Right lobe of liver (tissue), 6 donors: ENCODE results near the gene ID2. TPM values are rescaled to one million over a fixed set of nuclear protein-coding genes. Genes with fewer than 3 reads are reported as not detected.

Source experiments
- ATAC-seq, 4 donors: fragments of 200-7000 bp; cut with Tn5 transposase; one replicate each; pipeline ENCODE4 v1.9.1; 2020; ENCODE audit warnings: mild to moderate bottlenecking in 4 of 4, moderate library complexity in 4 of 4
- DNase-seq, 3 donors: peaks; one replicate each; pipeline ENCODE4 v3.0.0-alpha.2; 2020
- H3K27ac ChIP-seq, 3 donors: fragments of 200-600 bp; one replicate each; pipeline ENCODE4 v1.8.0; 2022
- H3K27me3 ChIP-seq, 2 donors: fragments of 200-600 bp; one replicate each; pipeline ENCODE4 v1.8.0; 2022
- H3K36me3 ChIP-seq, 4 donors: fragments of 200-600 bp; sonication (generic) in 1 of 4; one replicate each; pipeline versions ENCODE4 v1.5.1 to v1.8.0; 2017 to 2022; ENCODE audit warnings: control low read depth in 1 of 4
- H3K4me1 ChIP-seq, 4 donors: fragments of 200-600 bp; sonication (generic) in 1 of 4; one replicate each; pipeline versions ENCODE4 v1.5.1 to v1.8.0; 2017 to 2022; ENCODE audit warnings: control low read depth in 1 of 4
- H3K4me3 ChIP-seq, 3 donors: fragments of 200-600 bp; one replicate each; pipeline ENCODE4 v1.8.0; 2022
- H3K9me3 ChIP-seq, 4 donors: fragments of 200-600 bp; sonication (generic) in 1 of 4; one replicate each; pipeline versions ENCODE4 v1.5.1 to v1.8.0; 2017 to 2022; ENCODE audit warnings: control low read depth in 1 of 4
- CTCF ChIP-seq, 4 donors: fragments of 200-600 bp in 3 of 4; fragments of 450-650 bp in 1 of 4; IDR thresholded peaks; one replicate each; pipeline versions ENCODE4 v1.5.1 to v1.8.0; 2016 to 2022; ENCODE audit warnings: antibody characterized with exemption in 4 of 4, mild to moderate bottlenecking in 2 of 4
- POLR2A ChIP-seq: fragments of 450-650 bp; IDR thresholded peaks from one replicate; pipeline ENCODE4 v1.6.1; 2017; ENCODE audit warnings: antibody characterized with exemption, mild to moderate bottlenecking
- WGBS: methylation state at CpG from one replicate; pipeline ENCODE4 v1.1.6; 2018; ENCODE audit warnings: low coverage, low lambda C conversion rate; ENCODE audit not compliant: insufficient coverage; ENCODE audit errors: missing lambda C conversion rate; 5-methylcytosine and 5-hydroxymethylcytosine counted together
- intact Hi-C, 2 donors: fragments of 100-400 bp; cut with DNase I; formaldehyde crosslinking; loops; one replicate each; pipeline versions ENCODE4 v1.11.2 to v1.14.1; 2022
- total RNA-seq, 6 experiments: library from RNA; depleted of rRNA in 2 of 6; stranded (reverse); fragments of >200 nt in 2 of 6; fragmentation: NEBNext Ultra II Directional in 3 of 6; extraction: Animal tissue kit (Norgen Biotek cat#: 25700) in 3 of 6; gene quantifications; one replicate each; pipeline versions ENCODE4 v1.1.0 to v1.2.4, GENCODE V29; 2016 to 2023
- donor health status: DM: no; HTN: yes; CAD: no.
- donor health status: DM: no; HTN: no; CAD: no.
- donor health status: DM: no; HTN: no; CAD: no.
- donor health status: DM: no; HTN: yes; CAD: no.
- donor health status: DM: no; HTN: yes; CAD: no.

ID2 gene
- total RNA-seq, 6 experiments from 2014 or later: 103 to 520 (median 191) TPM

DNA sequence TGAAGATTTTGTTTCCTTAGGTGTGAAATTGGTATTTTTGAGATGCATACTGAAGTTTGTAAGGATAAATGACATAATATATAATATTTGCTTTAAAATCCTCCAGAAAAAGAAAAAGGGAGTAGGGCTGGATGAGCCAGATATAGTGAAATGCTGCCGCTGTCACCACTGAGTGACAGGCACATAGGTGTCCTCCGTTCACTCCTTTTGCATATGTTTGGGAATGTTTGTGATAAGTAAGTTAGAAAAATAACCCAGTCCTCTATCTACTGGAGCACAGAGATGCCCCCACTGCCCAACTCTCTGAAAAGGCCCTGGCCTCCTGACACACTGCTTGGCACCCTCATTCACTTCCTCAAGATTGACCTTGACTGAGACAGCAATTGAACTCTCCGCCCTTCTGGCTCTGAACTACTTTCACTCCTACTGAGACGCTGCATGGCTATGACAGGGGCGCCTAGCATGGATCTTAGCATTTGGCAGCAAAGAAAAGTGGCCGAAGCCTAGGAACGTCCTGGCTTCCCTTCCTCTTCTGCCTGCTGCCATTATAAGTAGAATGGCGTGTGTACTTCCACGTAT lies 10.1 kb downstream of the ID2 start:
- TF ChIP-seq CTCF (IDR thresholded peaks at IDR 0.05): no peak
- no peak for TF ChIP-seq POLR2A
- Histone ChIP-seq H3K27me3 (no peaks in the 10 kb centered on the region), H3K4me1 (peaks cover 0 to 4% (median 0%) of the 10 kb centered on the region in 4 donors), H3K9me3 (no peaks in the 10 kb centered on the region), H3K4me3 (no peak overlapping the region), H3K36me3 (no peaks in the 10 kb centered on the region), H3K27ac (no peak overlapping the region)
- DNase-seq: no peak
- intact Hi-C loops: no loop called here
- ATAC-seq: no peak
- 98% methylated on average over 7 of the region's 9 CpGs for WGBS

- no peak for DNase-seq
- no peak overlapping the region for H3K4me3 ChIP-seq
- no peaks in the 10 kb centered on the region for H3K27me3 ChIP-seq
- H3K36me3 ChIP-seq: no peaks in the 10 kb centered on the region
- intact Hi-C loops: no loop called here
- H3K9me3 ChIP-seq: no peaks in the 10 kb centered on the region
- no peak for TF ChIP-seq CTCF (IDR thresholded peaks at IDR 0.05)
- WGBS: 24% methylated on average over 7 of the region's 7 CpGs
- peaks cover 0 to 4% (median 0%) of the 10 kb centered on the region in 4 donors for H3K4me1 ChIP-seq
- no peak overlapping the region for H3K27ac ChIP-seq
- no peak for ATAC-seq
These were observed 10.9 kb downstream of the ID2 start for GRCh38 chr2:8692783-8693156.

DNA sequence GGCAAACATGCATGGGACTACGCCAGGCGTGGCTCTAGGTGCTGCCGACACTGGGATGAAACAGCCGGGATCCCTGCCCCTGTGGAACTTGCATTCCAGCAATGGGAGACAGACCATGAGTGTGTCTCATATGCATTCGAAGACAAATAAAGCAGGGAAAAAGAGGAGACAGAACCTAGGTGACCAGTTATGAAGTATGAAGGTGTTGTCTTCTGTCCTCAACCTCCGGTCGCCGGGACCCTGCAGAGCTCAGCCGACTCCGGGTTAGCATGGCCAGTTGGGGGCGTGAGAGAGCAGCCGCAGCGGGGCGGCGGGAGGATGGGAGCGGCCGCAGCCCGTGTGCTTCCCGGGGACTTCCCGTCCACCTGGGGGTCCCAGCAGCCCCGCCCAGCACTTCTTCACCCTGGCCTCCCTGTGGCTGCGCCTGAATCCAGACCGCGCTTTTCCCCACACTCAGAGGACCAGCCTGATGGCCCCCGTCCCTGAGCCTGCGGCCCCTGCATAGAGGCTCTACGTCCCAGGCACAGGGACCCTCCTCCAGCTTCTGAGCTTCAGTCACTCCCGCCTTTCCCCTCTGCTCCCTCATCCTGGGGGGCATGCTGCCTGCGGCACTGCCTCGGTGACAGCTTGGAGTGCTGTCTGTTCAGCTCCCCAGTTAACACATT lies 11.4 kb downstream of the ID2 start:
- H3K4me3 ChIP-seq: peak overlapping the region in 1 of 3 donors; percentile 27
- no peaks in the 10 kb centered on the region for H3K36me3 ChIP-seq
- H3K27me3 ChIP-seq: no peaks in the 10 kb centered on the region
- no peak overlapping the region for H3K27ac ChIP-seq
- H3K9me3 ChIP-seq: no peaks in the 10 kb centered on the region
- peaks cover 0 to 4% (median 0%) of the 10 kb centered on the region in 4 donors for H3K4me1 ChIP-seq
- 17% methylated on average over 6 of the region's 30 CpGs for WGBS
- TF ChIP-seq CTCF (IDR thresholded peaks at IDR 0.05): peak; percentile 37 to 77 (median 52)
- no peak for TF ChIP-seq POLR2A
- DNase-seq (peak in 2 of 3 donors; percentile 42 to 70), ATAC-seq (peak; percentile 76 to 92 (median 84))
- intact Hi-C loops: no loop called here

GRCh38 chr2:8694737-8695136 lies 12.9 kb downstream of the ID2 start:
- no peak overlapping the region for H3K4me3 ChIP-seq
- peaks cover 0 to 4% (median 0%) of the 10 kb centered on the region in 4 donors for H3K4me1 ChIP-seq
- TF ChIP-seq CTCF (IDR thresholded peaks at IDR 0.05): no peak
- no peak for TF ChIP-seq POLR2A
- H3K27me3 ChIP-seq: no peaks in the 10 kb centered on the region
- no peak for ATAC-seq
- no peaks in the 10 kb centered on the region for H3K36me3 ChIP-seq
- 88% methylated on average over 8 of the region's 8 CpGs for WGBS
- H3K27ac ChIP-seq: no peak overlapping the region
- no peaks in the 10 kb centered on the region for H3K9me3 ChIP-seq
- no peak for DNase-seq
- intact Hi-C loops: no loop called here
